Measurements from ENCODE around the gene SEMA5A.

SEMA5A gene

GRCh38 chr5:9209846-9210492 is 335.9 kb downstream of the SEMA5A start:
- no peak for DNase-seq
- TF ChIP-seq GATA1 (IDR thresholded peaks at IDR 0.05; ENCODE audit: low read depth, low read length) = no peak
- TF ChIP-seq POLR2A (IDR thresholded peaks at IDR 0.05; ENCODE audit: low read length) = no peak

- TF ChIP-seq GATA1 (IDR thresholded peaks at IDR 0.05; ENCODE audit: low read depth, low read length) = no peak
- no peak for TF ChIP-seq POLR2A (IDR thresholded peaks at IDR 0.05; ENCODE audit: low read length)
- peak; percentile 53 to 71 for DNase-seq
Observed at GRCh38 chr5:9207817-9208418, 338.0 kb downstream of the SEMA5A start.

GRCh38 chr5:9202636-9203035 is 343.2 kb downstream of the SEMA5A start:
- no peak for DNase-seq
- no peak for TF ChIP-seq POLR2A (IDR thresholded peaks at IDR 0.05; ENCODE audit: low read length)
- no peak for TF ChIP-seq GATA1 (IDR thresholded peaks at IDR 0.05; ENCODE audit: low read depth, low read length)

- TF ChIP-seq GATA1 (IDR thresholded peaks at IDR 0.05; ENCODE audit: low read depth, low read length) = no peak
- no peak for TF ChIP-seq POLR2A (IDR thresholded peaks at IDR 0.05; ENCODE audit: low read length)
- no peak for DNase-seq
Observed at GRCh38 chr5:9201761-9202160, 344.1 kb downstream of the SEMA5A start.

GRCh38 chr5:9201011-9201410 is 344.9 kb downstream of the SEMA5A start:
- DNase-seq = no peak
- TF ChIP-seq POLR2A (IDR thresholded peaks at IDR 0.05; ENCODE audit: low read length) = no peak
- TF ChIP-seq GATA1 (IDR thresholded peaks at IDR 0.05; ENCODE audit: low read depth, low read length) = no peak

- TF ChIP-seq POLR2A (IDR thresholded peaks at IDR 0.05; ENCODE audit: low read length) (no peak), GATA1 (IDR thresholded peaks at IDR 0.05; ENCODE audit: low read depth, low read length) (no peak)
- no peak for DNase-seq
Observed at GRCh38 chr5:9198394-9198793, 347.5 kb downstream of the SEMA5A start.

GRCh38 chr5:9197881-9198260 is 348.0 kb downstream of the SEMA5A start:
- DNase-seq = no peak
- no peak for TF ChIP-seq GATA1 (IDR thresholded peaks at IDR 0.05; ENCODE audit: low read depth, low read length)
- TF ChIP-seq POLR2A (IDR thresholded peaks at IDR 0.05; ENCODE audit: low read length) = no peak

- TF ChIP-seq POLR2A (IDR thresholded peaks at IDR 0.05; ENCODE audit: low read length) (no peak), GATA1 (IDR thresholded peaks at IDR 0.05; ENCODE audit: low read depth, low read length) (no peak)
- no peak for DNase-seq
Observed at GRCh38 chr5:9196403-9197227, 349.3 kb downstream of the SEMA5A start.

- DNase-seq = no peak
- TF ChIP-seq POLR2A (IDR thresholded peaks at IDR 0.05; ENCODE audit: low read length) (no peak), GATA1 (IDR thresholded peaks at IDR 0.05; ENCODE audit: low read depth, low read length) (no peak)
Observed at GRCh38 chr5:9194509-9194908, 351.4 kb downstream of the SEMA5A start.

GRCh38 chr5:9192266-9192665 is 353.6 kb downstream of the SEMA5A start:
- TF ChIP-seq POLR2A (IDR thresholded peaks at IDR 0.05; ENCODE audit: low read length) (no peak), GATA1 (IDR thresholded peaks at IDR 0.05; ENCODE audit: low read depth, low read length) (no peak)
- DNase-seq = no peak

GRCh38 chr5:9189681-9190080 is 356.2 kb downstream of the SEMA5A start:
- no peak for DNase-seq
- TF ChIP-seq GATA1 (IDR thresholded peaks at IDR 0.05; ENCODE audit: low read depth, low read length) (no peak), POLR2A (IDR thresholded peaks at IDR 0.05; ENCODE audit: low read length) (no peak)

- TF ChIP-seq POLR2A (IDR thresholded peaks at IDR 0.05; ENCODE audit: low read length) (no peak), GATA1 (IDR thresholded peaks at IDR 0.05; ENCODE audit: low read depth, low read length) (no peak)
- DNase-seq = no peak
Observed at GRCh38 chr5:9188956-9189355, 356.9 kb downstream of the SEMA5A start.

- DNase-seq = no peak
Observed at GRCh38 chr5:9188131-9188530, 357.7 kb downstream of the SEMA5A start.

GRCh38 chr5:9187614-9188013 is 358.3 kb downstream of the SEMA5A start:
- no peak for TF ChIP-seq POLR2A (IDR thresholded peaks at IDR 0.05; ENCODE audit: low read length)
- no peak for TF ChIP-seq GATA1 (IDR thresholded peaks at IDR 0.05; ENCODE audit: low read depth, low read length)

More at GRCh38 chr5:9188131-9188530, 357.7 kb downstream of the SEMA5A start:
- TF ChIP-seq GATA1 (IDR thresholded peaks at IDR 0.05; ENCODE audit: low read depth, low read length) (no peak), POLR2A (IDR thresholded peaks at IDR 0.05; ENCODE audit: low read length) (no peak)

More at GRCh38 chr5:9187614-9188013, 358.3 kb downstream of the SEMA5A start:
- no peak for DNase-seq

Data from erythroblast (primary cell).